ENCODE results near the gene IL6R. TPM values are rescaled to one million over a fixed set of nuclear protein-coding genes. Genes with fewer than 3 reads are reported as not detected.
A peak's percentile ranks its signal among the peaks of the same experiment; 100 is the strongest.

Gene IL6R
- total and polyA plus RNA-seq, 4 donors: 18.8 to 67.6 (median 35.3) TPM

GRCh38 chr1:154441241-154441888 lies 36.2 kb downstream of the IL6R start:
- Histone ChIP-seq H3K9me3 (ENCODE audit: control insufficient read depth in 4 of 4, low read length in 3 of 4) (no peaks in the 10 kb centered on the region), H3K27me3 (ENCODE audit: control insufficient read depth in 4 of 4, insufficient read depth in 4 of 4, low read length in 3 of 4) (no peaks in the 10 kb centered on the region), H3K27ac (ENCODE audit: low read depth in 1 of 2, low read length in 2 of 2) (peak overlapping the region in 1 of 2 donors; percentile 26), H3K4me3 (ENCODE audit: low read depth in 1 of 3, low read length in 3 of 3) (no peak overlapping the region), H3K9ac (ENCODE audit: low read depth in 1 of 2, low read length in 2 of 2) (no peak overlapping the region), H3K36me3 (ENCODE audit: control insufficient read depth in 4 of 4, insufficient read depth in 3 of 4, low read depth in 1 of 4, low read length in 3 of 4) (peaks cover 10 to 55% (median 38%) of the 10 kb centered on the region in 4 donors), H3K4me1 (ENCODE audit: control insufficient read depth in 4 of 4, insufficient read depth in 4 of 4, low read length in 3 of 4) (peaks cover 3 to 38% (median 28%) of the 10 kb centered on the region in 4 donors)
- WGBS: 87% methylated on average over 8 of the region's 8 CpGs
- DNase-seq (ENCODE audit: low spot score): no peak
- TF ChIP-seq REST (IDR thresholded peaks at IDR 0.05) (no peak), MAX (IDR thresholded peaks at IDR 0.05) (no peak), NR2F2 (IDR thresholded peaks at IDR 0.05) (no peak), HNF4A (conservative IDR thresholded peaks at IDR 0.05) (no peak), FOXA2 (IDR thresholded peaks at IDR 0.05) (no peak), CTCF (IDR thresholded peaks at IDR 0.05; ENCODE audit: low read depth, low read length, missing input control) (no peak), RXRA (IDR thresholded peaks at IDR 0.05) (no peak), SP1 (IDR thresholded peaks at IDR 0.05) (no peak)

GRCh38 chr1:154442006-154442740 lies 37.0 kb downstream of the IL6R start:
- no peak overlapping the region for H3K27ac ChIP-seq (ENCODE audit: low read depth in 1 of 2, low read length in 2 of 2)
- no peak overlapping the region for H3K9ac ChIP-seq (ENCODE audit: low read depth in 1 of 2, low read length in 2 of 2)
- peaks cover 3 to 36% (median 28%) of the 10 kb centered on the region in 4 donors for H3K4me1 ChIP-seq (ENCODE audit: control insufficient read depth in 4 of 4, insufficient read depth in 4 of 4, low read length in 3 of 4)
- DNase-seq (ENCODE audit: low spot score): no peak
- WGBS: 90% methylated on average over 13 of the region's 13 CpGs
- TF ChIP-seq CTCF (IDR thresholded peaks at IDR 0.05; ENCODE audit: low read depth, low read length, missing input control) (peak; percentile 8), MAX (IDR thresholded peaks at IDR 0.05) (no peak), NR2F2 (IDR thresholded peaks at IDR 0.05) (no peak), RAD21 (IDR thresholded peaks at IDR 0.05) (peak; percentile 11 to 42), HNF4A (conservative IDR thresholded peaks at IDR 0.05) (no peak), SP1 (IDR thresholded peaks at IDR 0.05) (no peak)
- H3K9me3 ChIP-seq (ENCODE audit: control insufficient read depth in 4 of 4, low read length in 3 of 4): no peaks in the 10 kb centered on the region
- H3K36me3 ChIP-seq (ENCODE audit: control insufficient read depth in 4 of 4, insufficient read depth in 3 of 4, low read depth in 1 of 4, low read length in 3 of 4): peaks cover 8 to 56% (median 42%) of the 10 kb centered on the region in 4 donors
- no peaks in the 10 kb centered on the region for H3K27me3 ChIP-seq (ENCODE audit: control insufficient read depth in 4 of 4, insufficient read depth in 4 of 4, low read length in 3 of 4)
- no peak overlapping the region for H3K4me3 ChIP-seq (ENCODE audit: low read depth in 1 of 3, low read length in 3 of 3)

Data from liver (tissue), 9 donors.